NCI-H1417 treated with DMSO at 0.1 percent for 48 hours (cell line): ENCODE results near the gene PDGFD.

Experiments used
- DNase-seq: peaks from one replicate; lab custom pipeline; 2025; lab: John Stamatoyannopoulos, UW

Gene PDGFD

DNA sequence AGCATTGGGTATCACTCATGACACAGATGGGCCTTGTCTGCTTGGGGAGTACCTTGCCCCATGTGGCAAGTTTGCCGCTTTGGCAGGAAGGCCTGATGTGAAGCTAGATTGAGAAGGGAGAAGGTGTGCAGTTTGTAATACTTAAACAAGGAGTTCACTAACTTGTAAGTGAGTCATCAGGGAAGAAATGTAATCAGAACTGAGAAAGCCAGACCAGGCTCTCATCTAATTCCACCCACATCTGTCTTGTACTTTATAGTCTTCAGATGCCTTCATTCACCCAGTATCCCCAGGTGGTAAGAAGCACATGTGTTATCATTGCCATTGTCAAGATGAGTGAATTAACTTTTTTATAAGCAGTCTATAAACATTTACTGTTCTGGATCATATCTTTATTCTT is 243.5 kb downstream of the PDGFD start:
- DNase-seq: no peak

DNA sequence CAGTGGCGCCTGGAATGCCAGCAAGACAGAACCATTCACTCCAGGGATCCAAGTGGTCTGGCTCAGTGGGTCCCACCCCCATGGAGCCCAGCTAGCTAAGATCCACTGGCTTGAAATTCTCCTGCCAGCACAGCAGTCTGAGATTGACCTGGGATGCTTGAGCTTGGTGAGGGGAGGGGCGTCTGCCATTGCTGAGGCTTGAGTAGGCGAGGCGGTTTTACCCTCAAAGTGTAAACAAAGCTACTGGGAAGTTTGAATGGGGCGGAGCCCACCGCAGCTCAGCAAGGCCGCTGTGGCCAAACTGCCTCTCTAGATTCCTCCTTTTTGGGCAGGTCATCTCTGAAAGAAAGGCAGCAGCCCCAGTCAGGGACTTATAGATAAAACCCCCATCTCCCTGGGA is 253.2 kb downstream of the PDGFD start:
- DNase-seq: no peak

DNA sequence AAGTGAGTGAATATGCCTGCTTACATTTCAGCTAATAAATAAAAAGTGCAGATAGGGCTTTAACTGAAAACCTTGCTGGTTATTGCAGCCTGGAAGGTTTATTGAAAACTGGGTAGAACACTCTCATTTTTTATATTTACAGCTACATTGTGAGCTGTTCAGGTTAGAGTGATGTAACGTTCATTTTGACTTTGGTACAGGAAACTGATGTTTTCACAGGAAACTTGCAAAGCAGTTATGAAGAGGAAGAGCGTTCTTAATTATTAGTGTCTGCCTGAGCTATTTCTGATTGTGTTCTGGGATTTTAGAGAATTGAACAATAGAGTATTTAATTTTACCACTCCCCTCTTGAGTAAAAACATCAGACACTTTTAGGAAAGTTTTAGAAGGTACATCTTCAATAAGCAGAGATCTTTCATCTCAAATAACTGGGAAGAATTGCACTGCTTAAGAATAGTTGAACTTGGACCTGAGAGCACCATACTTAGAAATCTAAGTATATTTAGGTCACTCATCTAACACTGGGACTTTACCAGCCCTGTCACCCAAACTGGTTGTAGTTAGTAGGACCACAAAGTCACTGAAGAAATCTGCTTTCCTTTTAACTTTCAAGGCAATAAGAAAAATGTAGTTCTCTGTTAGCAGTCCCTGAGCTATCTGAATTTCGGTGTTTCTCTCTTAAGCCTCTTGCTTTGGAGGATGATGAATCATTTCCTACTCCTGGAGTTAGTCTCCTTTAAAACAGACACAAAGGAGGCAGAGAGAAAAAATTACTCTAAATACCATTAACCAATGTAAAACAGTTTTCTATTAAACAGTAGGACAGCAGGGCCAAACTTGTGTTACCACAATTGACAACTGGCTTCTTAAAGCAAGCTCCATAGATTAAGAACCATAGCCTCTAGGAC is 256.1 kb downstream of the PDGFD start:
- no peak for DNase-seq

DNA sequence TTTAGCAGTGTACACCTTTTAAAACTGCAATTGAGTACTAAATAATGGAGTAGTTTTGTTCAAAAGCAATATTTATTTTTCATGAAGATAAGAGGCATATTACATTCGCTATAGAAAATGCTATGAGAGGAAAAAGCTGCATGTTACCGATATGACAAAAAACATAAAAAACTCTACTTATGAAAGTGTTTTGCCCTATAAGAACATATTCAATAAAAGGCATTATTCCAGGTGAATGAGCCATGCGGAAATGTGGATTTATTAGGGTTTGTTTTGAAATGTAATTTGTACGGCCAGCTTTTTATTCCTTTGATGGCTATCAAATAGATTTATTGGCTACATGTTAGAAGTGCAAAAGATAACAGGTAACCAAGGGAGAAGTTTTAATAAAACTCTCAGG is 256.8 kb downstream of the PDGFD start:
- no peak for DNase-seq

DNA sequence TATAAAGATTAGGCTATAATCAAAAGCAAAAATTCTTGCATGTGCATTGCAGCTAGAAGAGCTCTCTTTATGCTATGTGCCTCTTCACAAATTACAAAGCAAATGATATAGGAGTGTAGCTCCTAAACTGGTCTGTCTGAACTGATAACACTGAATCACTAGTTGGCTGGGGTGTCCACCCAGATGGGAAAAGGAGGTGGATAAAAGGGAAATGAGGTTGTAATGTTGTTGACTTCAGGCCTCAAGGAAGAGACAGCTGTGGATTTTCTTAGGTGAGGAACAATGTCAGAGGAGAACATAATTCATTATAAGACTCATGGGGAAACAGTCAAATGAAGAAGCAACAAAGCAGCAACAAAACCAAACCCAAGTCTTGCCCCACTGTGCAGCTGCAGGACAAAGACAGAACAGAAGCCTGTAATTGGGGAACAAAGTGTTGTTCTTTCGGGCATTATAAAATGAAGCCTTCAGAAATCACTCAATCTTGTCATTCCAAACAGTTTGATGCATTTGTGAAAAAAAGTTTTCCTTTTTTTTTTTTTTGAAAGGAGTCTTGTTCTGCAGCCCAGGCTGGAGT is 257.6 kb downstream of the PDGFD start:
- DNase-seq: no peak

DNA sequence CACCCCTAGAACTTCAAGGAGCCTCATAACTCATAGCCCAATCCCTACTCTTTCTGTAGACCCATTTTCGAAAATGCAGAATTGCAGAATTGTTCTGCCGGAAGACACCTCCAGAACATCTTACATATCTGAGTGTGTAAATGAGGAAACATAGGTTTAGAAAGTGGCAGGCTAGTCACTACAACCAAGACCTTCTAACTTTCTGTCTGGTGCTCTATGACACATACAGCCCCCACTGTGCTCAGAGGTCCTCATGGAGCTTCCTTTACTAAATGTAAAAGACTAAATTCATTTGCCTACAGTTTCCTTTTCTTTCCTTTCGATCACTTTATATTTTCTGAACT is 259.7 kb downstream of the PDGFD start:
- no peak for DNase-seq

DNA sequence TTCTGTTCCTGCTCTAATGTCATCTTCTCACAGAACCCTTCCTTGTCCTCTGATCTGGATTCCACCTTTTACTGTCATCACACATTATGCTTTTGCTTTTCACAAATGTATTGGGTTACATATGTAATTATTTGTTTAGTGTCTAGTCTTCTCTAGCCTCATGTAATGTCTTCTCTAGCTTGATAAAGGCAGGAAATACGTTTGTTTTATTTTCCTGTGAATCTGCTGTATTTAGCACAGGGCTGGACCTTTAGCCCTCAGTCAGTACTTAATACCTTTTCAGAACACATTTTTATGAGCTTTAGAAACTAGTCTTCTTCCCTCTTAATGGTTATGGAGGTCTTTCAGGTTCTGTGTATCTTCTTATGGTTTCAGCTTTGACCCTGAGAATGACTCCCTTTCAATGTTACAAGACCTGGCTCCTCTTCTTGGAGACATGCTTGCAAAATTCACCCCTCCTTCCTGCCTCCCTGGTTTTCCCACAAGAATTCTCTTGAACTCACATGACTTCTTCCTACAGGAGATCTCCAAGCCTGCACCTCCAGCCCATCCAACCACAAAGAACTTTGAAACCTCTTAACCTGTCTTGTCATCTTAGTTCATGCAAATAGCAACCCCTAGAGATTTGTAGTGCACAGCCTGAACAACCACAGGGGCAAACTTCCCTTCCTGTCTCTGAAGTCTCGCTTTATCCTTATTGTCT is 260.2 kb downstream of the PDGFD start:
- no peak for DNase-seq

DNA sequence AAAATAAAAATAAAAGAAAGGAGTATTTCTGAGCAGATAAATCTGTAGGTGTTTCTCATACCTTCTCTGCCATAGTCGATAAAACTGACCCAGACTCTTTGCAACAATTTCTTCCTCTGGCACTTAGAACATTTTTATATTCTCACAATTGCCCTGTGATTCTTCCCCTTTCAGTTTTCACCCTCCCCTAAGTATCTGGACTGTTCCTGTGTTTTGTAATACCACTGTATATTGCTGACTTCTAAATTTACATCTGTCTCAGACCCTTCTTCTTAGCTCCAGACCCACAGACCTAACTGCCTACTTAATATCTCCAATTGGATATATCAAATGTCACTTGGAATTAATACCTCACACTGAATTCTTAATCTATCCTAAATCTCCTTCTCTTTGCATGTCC is 261.0 kb downstream of the PDGFD start:
- DNase-seq: no peak

DNA sequence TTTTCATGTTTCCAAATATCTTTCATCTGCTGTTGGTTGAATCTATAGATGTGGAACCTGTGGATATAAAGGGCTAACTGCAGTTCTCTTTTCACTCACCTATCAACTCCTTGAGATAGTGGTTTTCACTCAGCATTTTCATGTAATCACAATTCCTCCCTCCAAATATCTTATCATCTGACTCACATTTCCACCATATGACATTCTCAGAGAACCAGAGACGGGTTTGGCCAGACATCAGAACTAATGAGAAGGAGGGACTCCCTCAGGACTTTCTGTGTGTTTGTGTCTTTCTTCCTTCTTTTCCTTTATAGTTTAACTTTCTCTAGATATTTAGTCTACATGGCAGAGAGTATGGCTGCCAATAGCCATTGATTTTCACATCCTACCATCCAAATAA is 262.3 kb downstream of the PDGFD start:
- no peak for DNase-seq

DNA sequence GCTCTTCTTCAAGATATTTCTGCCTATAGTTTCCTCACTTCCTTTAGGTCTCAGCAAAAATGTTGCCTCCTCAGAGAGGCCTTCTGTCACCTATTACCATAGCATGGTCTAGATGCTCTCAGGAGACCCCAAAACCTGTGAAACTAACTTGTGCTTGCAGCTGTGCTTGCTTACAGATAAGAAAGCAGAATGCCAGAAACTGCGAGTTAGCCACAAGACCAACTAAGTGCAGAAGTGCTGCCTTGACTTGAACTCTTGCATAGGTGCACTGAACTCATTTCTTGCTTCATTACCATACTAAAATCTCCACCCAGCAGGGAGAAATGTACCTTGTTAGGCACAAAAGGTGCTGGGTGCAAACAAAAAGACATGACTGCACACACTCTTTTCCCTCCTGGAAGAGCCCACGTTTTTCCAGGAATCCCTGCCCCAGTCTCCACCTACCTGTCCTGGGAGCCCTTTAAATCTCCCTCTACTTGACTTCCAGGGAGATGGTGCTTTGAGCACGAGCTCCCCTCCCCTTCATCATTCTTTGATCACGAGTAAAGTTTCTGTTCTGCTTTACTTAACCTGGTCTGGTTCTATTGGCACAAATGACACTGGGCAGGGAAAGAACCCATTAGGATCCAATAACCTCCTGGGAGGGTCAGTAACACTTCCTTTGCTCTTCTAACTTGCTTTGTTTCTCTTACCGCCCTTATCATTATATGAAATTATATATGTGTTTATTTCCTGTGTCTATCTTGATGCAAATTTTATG is 265.2 kb downstream of the PDGFD start:
- DNase-seq: no peak

DNA sequence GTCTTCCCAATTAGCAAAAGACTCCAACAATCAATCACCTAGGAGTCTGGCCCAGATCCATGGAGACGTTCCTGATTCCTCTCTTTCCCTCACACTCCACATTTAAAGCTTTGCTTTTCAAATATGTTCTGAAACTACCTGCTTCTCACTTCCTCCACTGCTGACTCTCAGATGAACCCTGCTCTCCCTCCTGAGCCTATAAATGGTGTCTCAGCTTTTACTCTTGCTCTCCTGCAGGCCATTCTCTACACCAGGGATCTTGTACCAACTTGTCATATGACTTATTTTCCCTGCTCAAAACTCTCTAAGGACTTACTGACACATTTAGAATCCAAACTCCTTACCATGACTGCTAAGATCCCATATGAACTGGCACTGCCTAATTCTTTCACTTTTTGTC is 265.9 kb downstream of the PDGFD start:
- DNase-seq: no peak

DNA sequence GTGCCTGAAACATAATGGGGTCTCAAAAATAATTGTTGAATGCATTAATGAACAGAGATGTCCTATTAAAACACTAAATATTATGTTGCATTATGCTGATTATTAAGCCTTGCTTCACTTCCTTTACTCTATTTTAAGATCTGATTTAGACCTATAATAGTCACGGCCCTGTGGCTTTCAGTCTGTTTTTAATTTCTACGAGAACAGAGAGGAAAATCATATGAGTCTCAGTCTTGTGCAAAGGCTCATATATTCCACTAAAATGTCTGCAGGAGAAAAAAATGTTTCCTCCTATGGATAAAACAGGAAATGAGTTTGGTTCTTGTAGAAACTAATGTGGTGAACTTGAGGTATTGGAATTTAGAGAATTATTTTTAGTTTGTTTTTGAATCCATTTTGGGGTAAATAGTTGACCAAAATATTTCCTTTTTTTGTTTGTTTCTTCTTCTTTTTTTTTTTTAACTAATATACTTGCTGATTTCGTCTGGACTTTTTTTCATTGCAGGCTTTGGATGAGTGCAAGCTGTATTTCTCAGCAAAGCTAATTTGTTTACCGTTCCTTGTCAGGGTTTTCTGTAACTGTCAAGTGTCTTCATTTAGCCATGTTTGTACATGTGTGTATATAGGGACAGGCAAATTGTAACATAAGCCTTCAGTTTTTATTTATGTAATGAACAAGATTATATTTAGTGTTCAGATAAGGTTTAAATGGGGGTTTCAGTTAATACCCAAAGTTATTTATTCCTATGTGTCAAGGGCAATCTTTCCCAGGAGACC is 266.6 kb downstream of the PDGFD start:
- no peak for DNase-seq

DNA sequence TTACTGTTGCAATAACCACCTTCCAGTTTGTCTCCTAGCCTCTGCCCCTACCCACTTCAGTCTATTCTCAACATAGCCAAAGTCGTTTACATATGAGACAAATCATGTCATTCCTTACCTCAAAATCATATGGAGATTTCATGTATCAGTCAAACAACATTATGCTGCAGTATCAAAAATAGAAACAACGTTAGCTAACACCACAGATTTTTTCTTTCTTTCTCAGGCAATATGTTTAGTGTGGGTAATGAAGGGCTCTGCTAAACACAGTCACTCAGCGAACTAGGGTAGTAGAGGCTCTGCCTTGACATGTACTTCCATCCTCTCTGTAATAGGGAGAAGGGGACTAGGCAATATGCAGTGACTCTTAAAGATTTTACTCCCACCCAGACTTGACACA is 268.8 kb downstream of the PDGFD start:
- no peak for DNase-seq

DNA sequence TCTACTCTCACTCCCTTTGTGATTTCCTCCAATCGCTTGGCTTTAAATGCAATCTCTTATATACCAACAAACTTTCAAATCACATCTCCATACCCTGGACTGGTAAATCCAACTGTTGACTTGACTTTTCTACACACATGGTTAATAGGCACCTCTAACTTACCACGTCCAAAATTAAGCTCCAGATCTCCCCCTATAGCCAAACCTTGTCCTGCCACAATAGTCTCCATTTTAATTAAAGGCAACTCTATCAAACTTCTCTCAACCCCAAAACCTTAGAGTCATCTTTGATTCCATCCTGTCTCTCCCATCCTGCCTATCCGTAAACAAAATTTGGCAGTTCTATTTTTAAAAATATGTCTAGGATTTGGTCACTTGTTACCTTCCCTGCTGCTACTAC is 269.3 kb downstream of the PDGFD start:
- no peak for DNase-seq

DNA sequence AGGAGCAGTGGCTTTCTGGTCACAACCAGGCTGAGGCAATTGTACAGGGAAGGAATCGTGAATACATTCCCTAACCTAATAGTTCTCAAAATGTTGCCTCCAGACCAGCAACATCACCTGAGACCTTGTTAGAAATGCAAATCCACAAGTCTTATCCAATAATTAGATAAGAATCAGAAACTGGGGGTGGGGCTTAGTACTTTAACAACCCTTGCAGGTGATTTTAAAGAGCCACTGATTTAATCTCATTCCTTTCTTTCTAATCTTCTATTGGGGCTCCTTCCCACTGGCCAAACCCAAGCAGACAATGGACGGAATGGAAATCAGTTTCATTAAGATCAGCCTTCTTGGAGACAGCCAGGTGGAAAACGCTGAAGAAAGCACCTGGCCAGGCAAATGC is 269.9 kb downstream of the PDGFD start:
- DNase-seq: no peak

DNA sequence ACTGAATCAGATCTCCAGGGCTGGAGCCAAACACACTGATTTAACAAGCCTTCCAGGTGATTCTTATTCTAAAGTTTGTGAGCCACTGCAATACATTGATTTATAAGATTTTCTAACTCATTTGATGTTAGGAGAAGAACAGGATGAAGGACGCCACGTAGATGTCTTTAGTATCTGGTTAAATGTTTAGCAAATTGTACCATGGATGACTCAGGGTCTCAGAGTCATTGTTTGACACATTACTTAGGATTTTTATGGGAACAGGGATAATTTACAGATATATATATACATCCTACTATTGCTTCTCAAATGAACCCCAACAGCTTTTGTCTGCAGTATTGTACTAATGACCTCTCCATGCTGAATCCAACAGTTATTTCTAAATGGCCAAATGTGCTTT is 270.6 kb downstream of the PDGFD start:
- no peak for DNase-seq

DNA sequence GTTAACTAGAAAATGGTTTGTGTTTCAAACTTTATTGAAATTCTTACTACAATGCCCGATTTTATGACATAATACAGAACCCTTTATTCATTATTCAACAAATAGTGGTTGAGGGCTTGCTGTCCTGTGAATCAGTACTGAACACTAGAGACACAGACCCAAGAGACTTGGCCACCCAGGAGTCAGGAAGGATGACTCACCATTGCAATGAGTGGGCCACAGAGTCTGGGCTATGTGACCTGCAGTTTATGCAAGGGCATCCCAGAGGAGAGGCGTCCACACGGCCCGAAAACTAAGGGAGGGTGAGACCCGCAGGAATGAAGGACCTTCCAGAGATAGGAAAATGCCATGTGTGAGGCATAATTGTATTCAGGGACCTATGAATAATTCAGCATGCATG is 271.3 kb downstream of the PDGFD start:
- DNase-seq: no peak

DNA sequence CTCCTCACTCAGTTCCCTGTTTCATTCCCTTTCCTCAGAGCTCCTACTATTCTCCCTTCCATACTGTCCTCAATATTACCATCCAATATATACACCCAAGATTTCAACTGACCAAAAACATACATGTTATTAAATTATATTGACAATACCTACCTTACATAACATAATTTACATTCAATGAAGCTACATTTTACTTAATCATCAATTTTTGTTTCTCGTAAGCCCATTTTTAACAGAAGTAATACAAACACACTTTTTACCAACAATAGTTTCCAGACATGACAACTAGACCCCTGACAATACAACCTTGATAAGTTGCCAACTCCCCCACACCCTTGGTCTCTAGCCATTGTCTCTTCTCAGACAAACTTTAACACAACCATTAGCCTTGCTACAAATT is 273.3 kb downstream of the PDGFD start:
- no peak for DNase-seq

DNA sequence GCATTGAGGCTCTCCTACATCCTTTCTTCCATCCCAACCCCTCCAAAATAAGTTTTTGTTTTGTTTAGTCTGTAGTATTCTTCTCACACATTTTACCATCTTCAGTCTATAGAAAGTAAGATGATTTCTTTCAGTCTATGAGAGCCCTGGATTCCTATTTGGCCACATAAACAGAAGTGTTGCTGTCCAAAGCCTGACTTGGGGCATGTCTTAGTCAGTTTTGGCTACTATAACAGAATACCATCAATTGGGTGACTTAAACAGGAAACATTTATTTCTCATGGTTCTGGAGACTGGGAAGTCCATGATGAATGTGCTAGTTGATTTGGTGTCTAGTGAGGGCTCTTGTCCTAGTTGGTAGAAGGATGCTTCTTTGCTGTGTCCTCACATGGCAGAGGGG is 274.3 kb downstream of the PDGFD start:
- DNase-seq: no peak

DNA sequence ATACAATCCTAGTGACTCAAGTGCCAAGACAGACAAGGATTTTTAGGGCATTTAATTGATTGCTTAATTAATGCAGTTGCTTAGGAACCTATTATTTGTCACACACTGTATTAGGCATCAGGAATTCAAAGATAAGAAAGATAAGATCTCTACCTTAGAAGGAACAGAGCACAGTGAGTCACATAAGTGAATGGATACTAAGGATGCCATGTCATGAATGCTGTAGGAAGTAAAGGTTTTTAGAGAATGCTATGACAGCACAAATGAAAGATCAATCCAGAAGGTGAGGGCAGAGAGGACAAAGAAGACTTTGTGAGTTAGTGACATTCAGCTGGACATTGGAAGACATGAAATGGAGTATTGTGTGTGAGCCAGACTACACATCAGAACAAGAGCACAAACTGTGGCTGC is 275.4 kb downstream of the PDGFD start:
- no peak for DNase-seq

DNA sequence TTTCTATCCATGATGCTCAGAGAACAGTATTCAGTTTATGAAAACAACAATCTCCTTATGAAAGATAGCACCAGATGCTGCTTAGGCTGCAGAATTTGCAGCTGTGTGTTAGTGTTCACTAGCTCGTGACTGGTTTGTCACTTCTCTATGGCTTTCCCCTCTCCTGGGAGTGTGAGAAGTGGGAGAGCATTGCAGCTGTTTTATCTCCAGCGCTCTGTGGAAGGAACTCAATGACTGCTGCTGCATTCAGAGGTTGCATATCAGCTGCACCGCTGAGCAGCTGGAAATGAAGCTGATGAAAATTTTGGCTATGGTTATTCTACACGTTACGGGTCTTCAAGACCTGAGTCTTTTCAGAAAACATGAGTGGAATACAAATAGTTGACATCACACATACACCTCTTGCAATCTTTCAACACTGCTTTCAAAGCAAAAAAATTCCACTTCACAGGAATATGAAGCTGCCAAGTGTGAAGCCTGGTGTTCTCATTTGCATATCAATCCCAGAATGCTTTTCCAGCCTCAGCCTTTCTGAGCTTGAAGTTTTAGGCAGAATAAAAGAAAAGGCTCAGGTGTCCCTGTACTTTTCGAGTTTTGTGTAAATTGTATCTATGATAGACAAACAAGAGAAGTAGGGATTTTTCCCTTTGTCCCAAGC is 276.8 kb downstream of the PDGFD start:
- no peak for DNase-seq
